Cortex of kidney (tissue), 1 donor: ENCODE measurements around the gene OR8A1.

Experiments used
- DNase-seq: peaks from one replicate; lab custom pipeline; 2025; lab: John Stamatoyannopoulos, UW

Gene OR8A1

GRCh38 chr11:124569697-124570096, at the start of gene OR8A1:
OR8A1 (plus strand) TSS chr11:124569997; CDS start chr11:124570120, 123 bp downstream.
- DNase-seq, result no peak

DNA sequence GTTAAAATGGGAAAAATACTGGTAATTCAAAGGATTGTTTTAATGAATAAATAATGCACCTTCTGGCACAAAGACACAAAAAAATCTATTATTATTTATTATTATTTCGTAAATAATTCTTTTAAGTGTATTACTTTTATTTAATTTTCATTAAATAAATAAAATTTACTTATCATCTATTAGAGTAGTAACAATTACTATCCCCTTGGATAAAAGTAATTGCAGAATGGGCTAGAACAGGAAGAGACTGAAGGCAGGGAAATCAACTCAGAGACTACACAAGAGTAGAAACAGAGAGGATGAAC, 49.3 kb upstream of the OR8A1 start:
- no peak for DNase-seq

- no peak for DNase-seq
Measured at GRCh38 chr11:124533626-124534025, 36.2 kb upstream of the OR8A1 start.

GRCh38 chr11:124534051-124534450, 35.7 kb upstream of the OR8A1 start:
- DNase-seq, result no peak

DNA sequence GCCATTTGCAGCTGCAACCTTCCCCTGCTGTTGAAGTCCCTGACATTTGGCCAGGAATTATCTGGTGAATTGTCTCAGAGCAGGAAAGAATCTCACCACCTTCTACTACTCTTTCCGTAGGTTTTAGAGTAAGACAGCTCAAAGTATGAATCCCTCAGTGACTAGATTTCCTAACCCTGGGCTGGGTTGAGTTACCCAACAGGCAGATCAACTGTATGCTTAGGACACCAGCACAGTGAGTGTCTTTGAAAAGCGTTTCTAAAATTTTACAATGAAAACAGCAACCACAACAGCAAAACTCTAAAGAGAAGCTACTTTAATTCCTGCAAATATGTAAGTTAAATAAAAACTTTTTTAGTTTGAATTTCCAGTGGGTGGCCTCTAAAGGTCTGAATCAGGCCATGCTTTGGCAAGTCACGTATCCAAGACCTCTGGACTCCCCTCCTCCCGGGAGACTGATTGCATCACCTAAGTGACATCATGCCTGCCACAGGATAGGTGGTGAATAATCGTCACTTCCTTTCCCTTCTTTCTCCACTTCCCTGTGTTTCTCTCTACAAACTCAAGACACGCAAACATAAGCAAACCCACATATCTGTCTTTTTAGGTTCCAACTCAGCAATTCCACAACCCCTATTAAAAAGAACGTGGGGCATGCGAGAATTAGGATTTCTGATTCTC, 34.1 kb upstream of the OR8A1 start:
- DNase-seq, result no peak

- DNase-seq, result no peak
Measured at GRCh38 chr11:124536520-124536919, 33.3 kb upstream of the OR8A1 start.

DNA sequence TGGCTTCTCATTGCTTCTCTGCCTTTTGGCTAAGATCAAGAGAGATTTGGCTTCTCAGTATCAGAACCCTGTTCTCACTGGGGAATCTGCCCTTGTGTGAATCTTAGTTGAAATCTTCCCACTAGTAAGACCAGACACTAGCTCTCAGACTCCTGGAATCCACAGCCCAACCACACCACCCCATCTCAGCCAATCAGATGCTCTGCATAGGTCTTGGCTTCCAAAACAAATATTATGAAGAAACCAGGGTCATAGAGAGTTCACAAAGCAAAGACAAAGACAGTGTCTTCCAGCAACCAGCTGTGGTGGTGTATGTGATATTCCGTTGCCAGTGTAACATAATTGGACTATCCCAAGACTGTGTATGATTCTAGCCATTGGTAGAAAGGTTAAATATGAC, 31.8 kb upstream of the OR8A1 start:
- DNase-seq, result no peak

DNA sequence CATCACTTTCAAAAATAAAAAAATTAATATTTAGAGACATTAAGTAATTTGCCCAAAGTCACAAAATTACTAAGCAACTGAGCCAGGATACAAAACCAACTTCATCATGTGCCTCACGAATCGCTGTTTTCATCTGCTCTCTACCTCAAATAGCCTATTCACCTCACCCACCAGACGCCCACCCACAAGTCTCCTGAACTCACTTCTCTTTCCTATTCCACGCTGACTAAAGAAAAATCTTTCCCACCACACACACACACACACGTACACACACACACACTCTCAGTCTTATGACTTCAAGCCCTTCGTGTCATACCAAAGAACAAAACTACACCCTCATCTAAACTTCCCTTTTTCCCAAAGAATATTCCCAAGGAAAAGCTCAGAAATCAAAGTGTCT, 28.6 kb upstream of the OR8A1 start:
- no peak for DNase-seq

DNA sequence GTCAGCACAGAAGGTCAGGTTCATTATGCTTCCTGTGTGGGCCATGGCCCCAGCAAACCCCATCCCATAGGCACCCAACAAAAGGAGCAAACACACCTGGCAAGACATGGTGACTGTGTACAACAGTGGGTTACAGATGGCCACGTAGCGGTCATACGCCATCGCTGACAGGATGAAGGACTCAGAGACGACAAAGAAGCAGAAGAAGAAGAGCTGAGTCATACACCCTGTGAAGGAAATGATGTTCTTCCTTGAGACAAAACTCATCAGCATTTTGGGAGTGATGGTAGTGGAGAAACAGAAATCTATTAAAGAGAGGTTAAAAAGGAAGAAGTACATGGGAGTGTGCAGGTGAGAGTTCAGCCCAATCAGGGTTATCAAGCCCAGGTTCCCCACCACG, 26.7 kb upstream of the OR8A1 start:
- DNase-seq, result no peak

GRCh38 chr11:124543554-124543953, 26.2 kb upstream of the OR8A1 start, which contains the start of gene OR8B12:
OR8B12 (minus strand) TSS chr11:124543654; CDS start chr11:124543654, 0 bp downstream.
- no peak for DNase-seq

GRCh38 chr11:124551189-124551588, 18.6 kb upstream of the OR8A1 start:
- no peak for DNase-seq

DNA sequence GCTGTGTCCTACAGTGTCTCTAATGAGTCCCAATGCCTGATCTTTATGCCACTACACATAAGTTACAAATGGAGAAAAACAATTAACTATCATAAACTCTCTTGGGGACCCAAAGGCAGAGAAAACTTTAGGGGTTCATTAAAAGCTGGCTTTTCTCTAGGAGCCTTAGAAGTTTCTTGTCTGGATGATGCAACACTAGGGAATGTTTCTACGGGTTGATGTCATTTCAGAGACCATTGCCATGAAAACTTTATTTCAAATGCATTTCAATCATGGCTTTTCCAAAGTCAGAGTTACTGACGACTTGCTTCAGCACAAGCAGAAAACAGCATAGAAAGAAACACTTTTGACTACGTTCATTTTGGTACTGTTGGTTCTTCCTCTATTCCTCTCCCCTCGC, 17.8 kb upstream of the OR8A1 start:
- no peak for DNase-seq

- DNase-seq, result no peak
Measured at GRCh38 chr11:124556828-124557227, 13.0 kb upstream of the OR8A1 start.

DNA sequence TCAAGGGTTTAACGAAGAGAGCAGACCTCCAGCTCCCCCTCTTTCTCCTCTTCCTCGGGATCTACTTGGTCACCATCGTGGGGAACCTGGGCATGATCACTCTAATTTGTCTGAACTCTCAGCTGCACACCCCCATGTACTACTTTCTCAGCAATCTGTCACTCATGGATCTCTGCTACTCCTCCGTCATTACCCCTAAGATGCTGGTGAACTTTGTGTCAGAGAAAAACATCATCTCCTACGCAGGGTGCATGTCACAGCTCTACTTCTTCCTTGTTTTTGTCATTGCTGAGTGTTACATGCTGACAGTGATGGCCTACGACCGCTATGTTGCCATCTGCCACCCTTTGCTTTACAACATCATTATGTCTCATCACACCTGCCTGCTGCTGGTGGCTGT, 363 bp downstream of the OR8A1 start:
- DNase-seq, result no peak

- no peak for DNase-seq
Measured at GRCh38 chr11:124577716-124578427, 8.1 kb downstream of the OR8A1 start.

GRCh38 chr11:124578761-124579160, 9.0 kb downstream of the OR8A1 start:
- DNase-seq, result no peak

- no peak for DNase-seq
Measured at GRCh38 chr11:124581817-124582216, 12.0 kb downstream of the OR8A1 start.

DNA sequence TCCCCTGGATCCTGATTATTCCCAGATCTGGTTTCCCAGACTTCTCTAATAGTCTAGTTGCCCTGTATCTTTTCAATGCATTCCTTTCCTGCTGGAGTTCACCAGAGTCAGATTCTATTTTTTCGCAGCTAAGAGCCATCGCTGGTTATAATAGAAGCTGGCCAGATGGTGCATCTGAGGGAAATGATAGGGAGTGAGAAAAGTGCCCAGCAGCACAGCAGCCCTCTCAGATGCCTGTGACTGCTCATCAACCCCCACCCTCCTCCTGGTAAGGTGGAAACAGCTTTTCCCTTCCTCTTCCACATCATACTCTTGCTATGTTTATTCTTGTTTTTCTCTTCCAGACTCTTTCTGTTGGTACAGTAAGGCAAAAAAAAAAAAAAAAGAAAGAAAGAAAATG, 12.8 kb downstream of the OR8A1 start:
- DNase-seq, result no peak

DNA sequence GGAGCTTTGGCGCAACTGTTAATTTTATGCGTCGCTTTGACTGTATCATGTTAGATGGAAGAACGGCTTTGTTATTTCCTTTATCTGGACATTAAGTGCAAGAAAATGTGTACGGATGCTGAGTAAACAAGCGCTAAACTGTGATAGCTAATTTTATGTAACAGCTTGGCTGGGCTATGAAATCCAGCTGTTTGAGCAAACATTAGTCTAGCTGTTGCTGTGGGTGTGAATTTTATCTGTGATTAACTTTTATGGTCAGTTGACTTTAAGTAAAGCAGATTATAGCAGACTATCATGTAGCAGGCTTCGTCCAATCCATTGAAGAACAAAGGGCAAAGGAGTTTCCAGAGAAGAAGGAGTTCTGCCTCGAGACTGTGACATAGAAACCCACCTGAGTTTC, 14.0 kb downstream of the OR8A1 start:
- no peak for DNase-seq

DNA sequence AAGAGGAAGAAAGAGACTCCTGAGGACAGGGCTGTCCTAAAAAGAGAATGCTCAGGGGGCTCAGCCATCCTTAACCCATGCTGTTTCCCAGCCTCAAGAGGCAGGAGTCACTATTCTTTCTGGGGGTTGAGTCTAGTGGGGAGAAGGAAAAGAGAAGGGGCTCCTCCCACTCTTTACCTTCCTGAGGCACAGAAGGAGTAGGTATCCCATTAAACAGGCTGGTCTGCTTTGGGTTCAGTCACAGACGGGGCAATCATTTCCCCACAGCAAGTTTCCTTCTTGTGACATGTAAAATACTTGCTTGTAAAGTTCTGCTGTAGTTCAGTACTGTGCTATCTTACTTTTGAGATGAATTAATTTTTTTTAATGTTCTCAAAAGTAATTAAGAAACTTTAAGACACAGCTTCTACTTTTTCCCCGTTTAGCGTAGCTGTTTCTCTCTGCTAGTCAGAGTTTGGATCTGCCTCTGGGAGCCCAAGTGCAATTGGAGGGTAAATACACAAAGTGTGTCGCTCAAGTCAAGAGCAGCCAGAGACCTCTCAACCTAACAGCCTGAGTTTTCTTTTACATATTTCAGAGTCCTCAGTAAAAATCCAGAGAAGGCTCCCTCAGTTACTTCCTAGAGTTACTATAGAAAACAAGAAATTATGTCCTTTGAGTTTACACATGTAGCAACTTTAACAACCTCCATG, 15.0 kb downstream of the OR8A1 start:
- DNase-seq, result no peak

DNA sequence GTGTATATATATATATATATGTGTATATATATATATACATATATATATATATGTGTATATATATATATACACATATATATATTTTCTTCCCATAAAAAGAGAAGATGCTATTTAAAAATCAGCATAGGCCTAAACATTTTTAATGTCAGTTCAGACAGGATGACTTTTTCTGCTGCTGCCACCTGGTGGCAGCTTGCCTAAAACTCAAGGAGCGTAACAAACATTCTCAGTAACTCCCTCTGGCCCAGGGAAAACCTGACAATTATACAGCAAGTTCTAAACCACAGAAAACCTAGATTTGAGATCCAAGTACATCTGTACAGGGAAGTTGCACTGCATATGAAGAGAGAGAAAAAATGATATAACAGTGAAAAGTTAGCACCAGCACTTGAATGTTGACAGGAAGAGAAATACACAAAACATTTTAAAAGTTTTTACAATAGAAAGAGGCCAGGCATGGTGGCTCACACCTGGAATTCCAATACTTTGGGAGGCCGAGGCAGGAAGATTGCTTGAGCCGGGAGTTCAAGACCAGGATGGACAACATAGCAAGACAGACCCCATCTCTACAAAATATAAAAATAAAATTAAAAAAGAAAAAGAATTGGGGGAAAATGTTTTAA, 16.6 kb downstream of the OR8A1 start:
- no peak for DNase-seq

DNA sequence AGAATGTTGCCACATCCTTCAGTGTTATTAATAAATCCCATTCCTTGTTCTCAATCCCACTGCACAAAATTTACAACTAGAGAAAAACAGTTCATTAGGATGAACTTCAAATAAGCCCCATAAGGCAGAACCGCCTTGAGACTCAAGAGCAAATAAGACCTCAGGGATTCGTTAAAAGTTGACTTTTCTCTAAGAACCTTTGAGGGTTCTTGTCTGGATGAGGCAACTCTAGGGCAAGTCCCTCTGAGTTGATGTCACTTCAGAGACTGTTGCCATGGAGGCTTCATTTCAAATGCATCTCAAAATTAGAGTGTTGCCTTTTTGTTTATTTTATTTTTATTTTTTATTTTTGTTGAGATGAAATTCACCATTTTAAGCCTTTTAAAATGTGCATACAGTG, 21.6 kb downstream of the OR8A1 start:
- no peak for DNase-seq

DNA sequence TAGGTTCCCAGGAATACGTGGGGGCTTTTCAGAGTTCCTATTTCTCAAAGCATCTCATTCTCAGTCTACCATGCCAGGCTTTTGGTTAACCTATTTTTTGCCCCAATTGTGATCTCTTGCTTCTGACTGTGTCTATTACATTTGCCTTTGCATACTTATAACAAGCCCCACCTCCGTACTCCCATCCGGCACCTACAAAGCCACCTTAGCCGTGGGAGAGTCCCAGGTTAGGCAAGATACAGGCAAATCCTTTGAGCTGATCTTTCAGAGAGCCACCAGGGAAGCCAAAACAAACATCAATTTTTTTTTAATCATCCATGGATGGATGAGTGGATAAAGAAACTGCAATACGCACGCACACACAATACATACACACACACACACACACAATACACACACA, 22.8 kb downstream of the OR8A1 start:
- no peak for DNase-seq
